Activated naive CD4-positive, alpha-beta T cell treated with anti-CD3 and anti-CD28 coated beads, Interleukin-2, amount 50 U/mL, for 72 hours (primary cell): ENCODE measurements around the gene TAF1B. TPM values are rescaled to one million over a fixed set of nuclear protein-coding genes. Genes with fewer than 3 reads are reported as not detected.
"Not testable (repeated sequence)": the region's sequence is repeated elsewhere in the genome, so short reads cannot be mapped to it uniquely, and the experiment has no call there.

Experiments
- ATAC-seq, 2 donors: fragments of 150-1000 bp; cut with Tn5 transposase; 2 replicates each; pipeline ENCODE4 v1.10.0; 2021; ENCODE audit warnings: mild to moderate bottlenecking in 2 of 2, moderate library complexity in 2 of 2
- DNase-seq, 2 donors: peaks; one replicate each; pipeline ENCODE4 v3.0.0; 2021 to 2022; ENCODE audit warnings: low spot score in 2 of 2
- H3K27ac Mint-ChIP-seq, 2 donors: one replicate each; pipeline ENCODE4 v1.8.0; 2022; ENCODE audit warnings: mild to moderate bottlenecking in 2 of 2, mixed read lengths in 2 of 2
- H3K36me3 Mint-ChIP-seq, 2 donors: one replicate each; pipeline ENCODE4 v1.8.0; 2022; ENCODE audit warnings: mixed read lengths in 2 of 2
- H3K9me3 Mint-ChIP-seq, 2 donors: one replicate each; pipeline ENCODE4 v1.8.0; 2022; ENCODE audit warnings: mixed read lengths in 2 of 2
- total RNA-seq, 2 donors: library from RNA; stranded (reverse); gene quantifications; one replicate each; pipeline ENCODE4 v1.2.3, GENCODE V29; 2022

TAF1B gene
- total RNA-seq, 2 donors from 2014 or later: 22.7 to 28.8 TPM

DNA sequence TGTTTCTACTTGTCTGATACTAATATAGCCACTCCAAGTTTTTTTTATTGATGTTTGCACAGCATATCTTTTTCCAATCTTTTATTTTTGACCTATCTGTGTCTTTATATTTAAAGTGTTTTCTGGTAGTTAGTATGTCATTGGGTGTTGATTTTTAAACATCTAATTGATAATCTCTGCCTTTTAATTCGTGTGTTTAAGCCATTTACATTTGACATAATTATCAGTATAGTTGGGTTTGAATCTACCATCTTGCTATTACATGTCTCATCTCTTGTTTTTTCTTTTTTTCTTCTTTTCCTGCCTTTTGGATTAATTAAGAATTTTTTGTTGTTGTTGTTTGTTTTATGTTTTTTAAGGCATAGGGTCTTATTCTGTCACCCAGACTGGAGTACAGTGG lies 44.2 kb downstream of the TAF1B start:
- DNase-seq (no peak), ATAC-seq (no peak)
- peaks cover 38 to 39% of the 10 kb centered on the region in 2 donors for H3K36me3 Mint-ChIP-seq
- no peak overlapping the region for H3K27ac Mint-ChIP-seq
- H3K9me3 Mint-ChIP-seq: peaks cover 11 to 12% of the 10 kb centered on the region in 2 donors

DNA sequence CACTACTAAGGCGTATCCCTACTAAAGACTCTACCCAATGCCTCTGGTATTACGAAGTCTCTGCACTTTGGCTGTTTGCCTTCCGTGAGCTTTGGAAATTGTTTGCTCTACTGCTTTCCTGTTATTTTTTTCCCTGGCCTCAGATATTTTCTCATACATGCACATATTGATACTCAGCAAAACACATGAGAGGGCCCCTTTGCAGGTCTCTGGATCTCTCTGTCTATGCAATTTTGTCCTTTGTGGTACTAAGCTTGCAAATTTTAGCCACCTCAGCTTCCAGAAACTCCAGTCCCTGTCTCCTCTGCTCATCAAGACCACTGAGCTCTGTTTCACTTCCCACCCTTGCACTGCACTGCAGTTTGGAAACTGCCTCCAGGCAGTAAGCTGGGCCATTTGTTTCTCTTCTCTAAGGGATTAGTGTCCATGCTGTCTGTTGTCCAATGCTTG lies 46.6 kb downstream of the TAF1B start:
- H3K27ac Mint-ChIP-seq: no peak overlapping the region
- DNase-seq (no peak), ATAC-seq (no peak)
- H3K9me3 Mint-ChIP-seq: peaks cover 11 to 12% of the 10 kb centered on the region in 2 donors
- H3K36me3 Mint-ChIP-seq: peaks cover 34 to 39% of the 10 kb centered on the region in 2 donors

DNA sequence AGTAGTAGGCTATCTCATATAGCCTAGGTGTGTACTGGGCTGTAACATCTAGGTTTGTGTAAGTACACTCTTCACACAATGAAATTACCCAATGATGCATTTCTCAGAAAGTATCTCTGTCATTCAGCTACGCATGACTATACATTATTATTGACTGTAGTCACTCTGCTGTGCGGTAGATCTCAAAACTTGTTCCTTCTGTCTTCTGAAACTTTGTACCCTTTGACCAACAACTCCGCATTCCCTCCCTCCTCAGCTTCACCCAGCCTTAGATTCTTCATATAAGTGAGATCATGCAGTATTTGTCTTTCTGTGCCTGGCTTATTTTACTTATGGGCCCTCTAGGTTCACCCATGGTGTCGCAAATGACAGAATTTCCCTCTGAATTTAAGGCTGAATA lies 49.0 kb downstream of the TAF1B start:
- Mint-ChIP-seq H3K27ac (no peak overlapping the region), H3K9me3 (peaks cover 9 to 10% of the 10 kb centered on the region in 2 donors), H3K36me3 (peaks cover 24 to 34% of the 10 kb centered on the region in 2 donors)
- ATAC-seq (no peak), DNase-seq (no peak)

DNA sequence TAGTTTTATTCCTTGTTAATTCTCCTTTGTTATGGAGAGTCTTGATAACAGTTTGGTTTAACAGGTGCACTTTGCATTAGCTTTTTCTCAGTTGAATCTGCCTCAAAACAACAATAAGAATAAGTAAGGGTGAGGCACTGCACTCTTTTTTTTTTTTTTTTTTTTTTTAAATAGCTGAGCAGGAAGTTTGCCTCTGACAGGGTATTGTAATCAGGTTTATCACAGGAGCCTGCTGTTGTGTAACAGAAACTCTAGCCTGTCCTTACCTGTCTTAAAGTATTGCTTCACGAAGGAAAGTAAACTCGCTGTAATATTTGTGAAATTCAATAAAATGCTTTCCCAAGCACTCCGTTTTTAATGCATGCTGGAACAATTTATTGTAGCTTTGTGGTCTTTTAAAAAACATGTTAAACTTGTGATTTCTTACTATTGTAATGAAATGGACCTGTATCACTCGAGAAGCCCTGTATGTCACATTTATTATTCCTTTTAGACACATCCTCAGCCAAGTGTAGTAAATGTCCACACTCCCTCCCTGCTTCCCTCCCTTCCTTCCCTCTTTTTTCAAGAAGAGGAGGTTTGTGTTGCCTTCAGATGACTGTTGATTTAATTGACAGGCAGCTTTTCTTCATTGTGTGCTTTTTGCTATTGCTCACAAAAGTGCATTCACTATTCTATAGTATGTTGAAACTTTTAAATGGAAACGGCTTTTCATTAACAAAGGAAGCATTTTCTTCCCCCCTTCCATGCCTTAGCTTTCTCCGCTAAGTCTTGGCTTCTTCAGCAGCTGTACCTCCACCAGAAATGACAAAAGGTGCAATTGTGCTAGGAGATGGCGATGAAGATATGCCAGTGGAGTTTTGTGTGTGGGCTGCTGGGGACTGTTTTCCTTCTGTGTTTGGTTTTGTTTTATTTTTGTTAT lies 52.7 kb downstream of the TAF1B start:
- H3K36me3 Mint-ChIP-seq: peaks cover 0 to 9% of the 10 kb centered on the region in 2 donors
- ATAC-seq: no peak
- H3K9me3 Mint-ChIP-seq: no peaks in the 10 kb centered on the region
- DNase-seq: no peak
- no peak overlapping the region for H3K27ac Mint-ChIP-seq

DNA sequence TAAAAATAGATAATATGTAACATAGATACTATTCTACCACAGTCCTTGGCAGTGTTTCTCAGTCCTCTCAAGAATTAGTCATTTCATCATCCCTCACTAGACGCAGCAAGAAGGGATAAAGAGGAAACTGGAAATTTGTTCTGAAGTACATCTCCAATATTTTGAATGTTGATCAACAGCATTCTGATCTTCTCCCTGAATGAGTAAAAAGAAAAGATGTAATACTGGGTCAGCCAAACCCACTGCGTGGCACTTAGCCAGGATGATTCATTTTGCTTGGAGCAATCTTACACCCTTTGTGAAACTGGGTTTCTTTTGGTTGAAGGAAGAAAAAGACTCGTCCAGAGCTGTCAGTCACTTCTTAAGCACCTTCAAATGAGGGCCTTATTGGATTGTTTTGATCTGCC lies 54.1 kb downstream of the TAF1B start:
- Mint-ChIP-seq H3K27ac (no peak overlapping the region), H3K36me3 (peaks cover 0 to 9% of the 10 kb centered on the region in 2 donors), H3K9me3 (no peaks in the 10 kb centered on the region)
- ATAC-seq (peak; percentile 98), DNase-seq (peak in 1 of 2 donors; percentile 78)

DNA sequence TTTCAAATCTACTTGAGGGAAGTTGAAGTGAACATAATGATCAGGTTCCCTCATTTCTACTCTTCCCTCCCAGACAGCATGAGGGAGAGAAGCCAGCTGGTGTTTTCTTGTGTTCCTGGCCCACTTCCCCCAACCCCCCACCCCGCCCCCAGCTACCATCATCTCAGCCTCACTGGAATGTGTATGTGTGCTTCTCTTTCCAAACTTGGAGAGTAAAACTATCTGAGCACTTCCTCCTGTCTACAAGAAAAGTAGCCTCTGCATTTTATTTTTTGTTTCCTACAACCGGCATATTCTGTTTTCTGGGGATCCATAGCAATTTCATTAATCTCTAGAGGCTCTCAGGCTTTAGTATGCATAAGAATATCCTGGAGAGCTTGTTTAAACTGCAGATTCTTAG lies 54.6 kb downstream of the TAF1B start:
- DNase-seq (no peak), ATAC-seq (no peak)
- peaks cover 0 to 9% of the 10 kb centered on the region in 2 donors for H3K36me3 Mint-ChIP-seq
- no peaks in the 10 kb centered on the region for H3K9me3 Mint-ChIP-seq
- no peak overlapping the region for H3K27ac Mint-ChIP-seq

DNA sequence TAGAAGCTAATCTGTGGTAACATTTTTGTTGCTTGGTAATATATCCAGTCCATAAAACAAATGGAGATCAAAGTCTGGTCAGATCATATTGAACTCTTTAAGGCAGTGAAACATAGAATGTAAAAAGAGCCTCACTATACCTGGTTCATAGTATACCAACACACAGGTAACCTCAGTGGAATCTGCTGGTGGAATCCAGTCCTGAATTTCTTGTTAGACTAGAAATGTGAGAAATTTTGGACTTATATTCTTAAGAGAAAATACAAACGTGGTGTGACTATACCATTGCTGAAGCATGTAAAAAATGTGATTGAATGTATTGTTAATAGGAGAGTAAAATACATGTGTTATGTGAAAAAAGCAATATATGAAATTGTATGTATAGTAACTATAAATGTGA lies 62.1 kb downstream of the TAF1B start:
- no peaks in the 10 kb centered on the region for H3K36me3 Mint-ChIP-seq
- DNase-seq (no peak), ATAC-seq (no peak)
- H3K27ac Mint-ChIP-seq: no peak overlapping the region
- no peaks in the 10 kb centered on the region for H3K9me3 Mint-ChIP-seq

DNA sequence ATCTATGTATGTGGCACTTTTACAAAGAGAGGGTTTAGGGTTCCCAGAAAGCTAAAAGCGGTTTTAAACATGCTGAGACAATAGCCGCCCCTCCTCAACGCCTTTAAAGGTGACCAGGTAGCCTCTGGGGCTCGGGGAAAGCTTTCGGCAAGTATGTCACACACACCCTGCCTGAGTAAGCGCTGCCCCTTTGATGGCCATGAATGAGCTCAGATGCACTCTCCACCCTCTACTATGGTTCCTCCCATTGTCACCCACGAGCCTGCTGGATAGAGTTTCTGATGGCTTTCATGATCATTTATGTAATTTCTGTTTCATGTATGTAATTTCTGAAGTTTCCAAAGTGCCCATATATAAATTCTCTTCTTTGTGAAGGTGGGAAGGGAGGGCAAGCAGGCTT lies 64.1 kb downstream of the TAF1B start:
- Mint-ChIP-seq H3K9me3 (no peaks in the 10 kb centered on the region), H3K27ac (no peak overlapping the region), H3K36me3 (no peaks in the 10 kb centered on the region)
- ATAC-seq (peak in 1 of 2 donors; percentile 88), DNase-seq (no peak)

DNA sequence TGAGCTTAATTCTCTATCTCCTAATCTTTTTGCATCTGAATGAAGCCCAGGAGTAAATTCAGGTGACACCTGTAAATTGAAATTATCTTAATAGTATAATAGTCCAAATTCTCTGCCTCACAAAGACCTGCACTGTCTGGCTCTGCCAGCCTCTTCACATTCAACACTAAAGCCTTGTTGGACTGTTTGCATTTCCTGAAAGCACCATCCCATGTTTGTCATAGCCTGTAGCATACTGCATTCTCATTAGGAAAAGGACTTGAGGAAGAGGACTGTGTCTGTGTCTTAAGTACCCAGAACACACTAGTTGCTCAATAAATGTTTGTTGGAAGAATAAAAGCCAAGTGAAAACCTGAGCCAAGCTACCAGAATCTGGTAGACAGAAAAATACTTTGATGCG lies 65.4 kb downstream of the TAF1B start:
- no peaks in the 10 kb centered on the region for H3K9me3 Mint-ChIP-seq
- H3K36me3 Mint-ChIP-seq: peaks cover 5% of the 10 kb centered on the region in 2 donors
- DNase-seq (no peak), ATAC-seq (no peak)
- H3K27ac Mint-ChIP-seq: no peak overlapping the region

DNA sequence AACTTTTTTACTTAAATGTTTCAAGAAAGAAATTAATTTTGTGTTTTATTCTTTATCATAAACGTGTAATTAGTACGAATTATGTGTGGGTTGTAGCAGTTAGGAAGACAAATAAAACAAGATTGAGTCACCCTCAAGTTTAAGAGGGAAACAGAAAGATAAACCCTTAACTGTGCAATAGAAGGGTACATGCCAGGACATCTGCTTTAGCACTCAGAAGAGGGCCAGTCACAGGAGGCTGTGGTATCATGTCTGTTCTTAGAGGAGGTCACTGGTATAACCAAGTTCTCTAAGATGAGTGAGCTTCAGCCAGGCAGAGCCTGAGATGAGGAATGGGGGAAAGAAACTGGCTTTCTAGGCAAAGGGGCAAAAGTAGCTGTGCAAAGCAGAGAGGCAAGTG lies 65.8 kb downstream of the TAF1B start:
- DNase-seq: no peak
- Mint-ChIP-seq H3K9me3 (no peaks in the 10 kb centered on the region), H3K27ac (peak overlapping the region in 1 of 2 donors; percentile 23), H3K36me3 (peaks cover 5 to 9% of the 10 kb centered on the region in 2 donors)
- no peak for ATAC-seq

DNA sequence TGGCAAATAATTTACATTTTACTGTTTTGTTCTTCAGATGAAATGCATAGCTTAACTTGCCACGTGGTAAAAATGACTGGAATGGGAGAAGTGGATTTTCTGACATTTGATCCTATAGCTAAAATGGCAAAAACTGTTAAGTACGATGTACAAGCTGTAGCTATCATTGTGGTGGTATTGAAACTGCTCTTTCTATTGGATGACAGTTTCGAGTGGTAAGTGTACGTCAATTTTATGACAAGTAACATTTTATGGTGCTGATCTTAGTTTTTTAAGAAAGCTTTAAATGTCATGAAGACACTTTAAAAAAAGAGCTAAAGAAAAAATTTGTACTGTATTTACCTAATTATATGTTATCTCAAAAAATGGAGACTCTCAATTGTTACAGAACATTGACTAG lies 67.4 kb downstream of the TAF1B start:
- H3K9me3 Mint-ChIP-seq: no peaks in the 10 kb centered on the region
- ATAC-seq (no peak), DNase-seq (no peak)
- peaks cover 9 to 18% of the 10 kb centered on the region in 2 donors for H3K36me3 Mint-ChIP-seq
- no peak overlapping the region for H3K27ac Mint-ChIP-seq

DNA sequence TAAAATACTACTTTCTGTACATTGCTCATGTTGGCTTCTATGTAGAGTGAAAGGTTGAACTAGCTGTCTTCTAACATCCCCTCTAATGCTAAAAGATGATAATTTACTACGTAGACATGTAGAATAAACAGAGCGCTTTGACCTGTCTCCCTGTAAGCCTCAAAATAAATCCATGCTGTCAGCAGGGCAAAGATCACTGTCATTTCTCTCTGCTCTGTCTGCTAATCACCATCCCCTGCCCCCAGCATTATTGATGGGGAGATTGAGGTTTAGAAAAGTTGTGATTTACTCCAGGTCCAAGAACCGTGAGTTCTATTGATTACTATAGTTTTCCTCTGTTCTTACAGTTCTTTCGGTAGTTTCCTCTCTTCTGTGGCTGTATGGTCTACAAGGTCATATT lies 69.2 kb downstream of the TAF1B start:
- Mint-ChIP-seq H3K36me3 (peaks cover 9 to 18% of the 10 kb centered on the region in 2 donors), H3K9me3 (no peaks in the 10 kb centered on the region), H3K27ac (no peak overlapping the region)
- ATAC-seq (no peak), DNase-seq (no peak)

DNA sequence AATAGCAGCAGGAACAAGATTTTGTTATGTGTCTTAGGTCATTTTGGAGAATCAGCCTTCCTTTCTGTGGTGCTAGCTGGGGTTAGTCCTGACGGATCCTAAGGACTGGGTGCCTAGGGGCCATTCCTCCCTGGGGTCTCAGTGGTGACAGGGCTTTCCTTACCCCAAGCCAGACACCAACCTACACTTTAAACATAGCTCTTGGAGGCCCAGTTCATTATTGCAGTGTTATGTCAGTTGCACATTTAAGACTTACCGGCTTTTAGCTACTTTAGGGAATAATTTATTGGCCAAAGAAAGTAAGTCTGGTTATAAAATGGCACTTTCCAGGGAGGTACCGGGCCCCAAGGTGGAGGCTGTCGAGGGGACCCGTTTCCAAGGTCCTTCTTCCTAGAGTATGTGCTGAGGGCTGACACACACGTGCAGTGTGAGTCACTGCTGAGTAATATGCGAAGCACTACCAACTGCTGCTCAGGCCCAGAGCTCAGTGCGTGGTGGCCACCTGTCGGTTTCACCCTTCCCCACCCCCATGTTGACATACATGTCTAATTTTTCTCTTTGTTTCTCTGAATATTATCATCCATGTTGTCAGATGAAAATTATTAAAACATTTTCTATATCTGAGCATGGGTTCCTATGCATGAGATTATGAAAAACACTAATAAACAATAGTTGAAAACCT lies 71.3 kb downstream of the TAF1B start:
- Mint-ChIP-seq H3K27ac (peak overlapping the region; percentile 1 to 65), H3K9me3 (no peaks in the 10 kb centered on the region), H3K36me3 (peaks cover 9 to 18% of the 10 kb centered on the region in 2 donors)
- ATAC-seq (peak; percentile 100), DNase-seq (peak in 1 of 2 donors; percentile 46)

DNA sequence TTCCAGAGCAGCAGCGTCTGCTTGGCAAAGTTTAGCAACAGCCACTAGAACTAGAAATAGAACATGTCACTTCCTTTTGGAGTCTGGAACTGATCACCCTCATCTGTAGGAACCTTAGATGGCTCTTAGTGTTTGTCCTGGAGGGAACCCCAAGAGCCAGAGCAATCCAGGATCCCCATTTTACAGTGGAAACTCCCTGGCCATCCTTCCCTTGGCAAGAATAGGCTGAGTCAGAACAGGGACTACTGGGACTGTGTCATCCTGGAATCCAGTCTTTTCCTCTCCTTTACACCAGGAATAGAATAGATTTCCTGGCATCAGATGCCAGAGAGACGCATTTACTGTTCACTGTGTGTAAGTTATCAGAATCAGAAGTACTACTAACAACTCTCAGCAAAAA lies 75.0 kb downstream of the TAF1B start:
- ATAC-seq (no peak), DNase-seq (no peak)
- no peak overlapping the region for H3K27ac Mint-ChIP-seq
- H3K36me3 Mint-ChIP-seq: peaks cover 4 to 17% of the 10 kb centered on the region in 2 donors
- no peaks in the 10 kb centered on the region for H3K9me3 Mint-ChIP-seq

DNA sequence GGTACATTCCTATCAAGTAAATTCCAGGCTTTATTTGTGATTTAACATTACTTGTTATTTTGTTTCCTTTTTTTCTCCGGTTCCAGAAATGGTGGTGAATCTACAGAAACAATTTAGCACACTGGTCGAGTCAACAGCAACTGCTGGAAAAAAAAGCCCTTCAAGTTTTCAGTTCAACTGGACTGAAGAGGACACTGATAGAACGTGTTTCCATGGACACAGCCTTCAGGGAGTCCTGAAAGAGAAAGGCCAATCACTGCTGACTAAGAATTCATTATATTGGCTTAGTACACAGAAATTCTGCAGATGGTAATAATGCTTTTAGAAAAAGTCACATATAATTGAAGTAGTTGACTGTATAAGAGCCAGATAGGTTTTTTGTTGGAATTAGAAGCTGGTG lies 76.2 kb downstream of the TAF1B start:
- no peak overlapping the region for H3K27ac Mint-ChIP-seq
- H3K9me3 Mint-ChIP-seq: no peaks in the 10 kb centered on the region
- DNase-seq: no peak
- peaks cover 4 to 6% of the 10 kb centered on the region in 2 donors for H3K36me3 Mint-ChIP-seq
- no peak for ATAC-seq

DNA sequence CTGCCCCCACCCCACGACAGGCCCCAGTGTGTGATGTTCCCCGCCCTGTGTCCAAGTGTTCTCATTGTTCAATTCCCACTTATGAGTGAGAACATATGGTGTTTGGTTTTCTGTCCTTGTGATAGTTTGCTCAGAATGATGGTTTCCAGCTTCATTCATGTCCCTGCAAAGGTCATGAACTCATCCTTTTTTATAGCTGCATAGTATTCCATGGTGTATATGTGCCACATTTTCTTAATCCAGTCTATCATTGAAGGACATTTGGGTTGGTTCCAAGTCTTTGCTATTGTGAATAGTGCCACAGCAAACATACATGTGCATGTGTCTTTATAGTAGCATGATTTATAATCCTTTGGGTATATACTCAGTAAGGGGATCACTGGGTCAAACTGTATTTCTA lies 83.7 kb downstream of the TAF1B start:
- H3K9me3 Mint-ChIP-seq, ATAC-seq, DNase-seq, H3K27ac Mint-ChIP-seq: not testable (repeated sequence)
- H3K36me3 Mint-ChIP-seq: peaks cover 12 to 19% of the 10 kb centered on the region in 2 donors

DNA sequence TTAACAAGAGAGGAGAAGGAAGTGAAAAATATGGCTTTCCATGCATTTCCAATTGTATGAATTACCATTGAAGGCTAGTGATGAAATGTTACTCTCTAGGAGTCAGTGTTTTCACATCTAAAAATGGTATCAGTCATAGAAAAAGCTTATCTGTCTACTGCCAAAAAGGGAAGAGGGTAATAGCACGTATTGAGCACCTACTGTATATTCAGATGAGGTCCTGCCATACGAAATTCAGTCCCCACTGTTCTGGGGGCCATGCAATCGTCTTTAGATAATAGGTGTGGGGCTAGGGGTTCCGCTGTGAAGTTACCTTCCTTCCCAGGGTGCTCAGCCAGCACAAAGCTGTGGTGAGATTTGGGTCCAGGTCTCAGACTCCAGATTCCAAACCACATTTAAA lies 94.0 kb downstream of the TAF1B start:
- DNase-seq (no peak), ATAC-seq (no peak)
- Mint-ChIP-seq H3K9me3 (no peaks in the 10 kb centered on the region), H3K36me3 (peaks cover 2 to 8% of the 10 kb centered on the region in 2 donors), H3K27ac (no peak overlapping the region)
